Eye (tissue), 1 donor: ENCODE measurements around the gene MACROD2.
A peak's percentile ranks its signal among the peaks of the same experiment; 100 is the strongest.

Experiments
- DNase-seq: peaks from one replicate; pipeline ENCODE4 v3.0.0-alpha.2; 2015

The MACROD2 gene

GRCh38 chr20:15204234-15204633, 1208.9 kb downstream of the MACROD2 start:
- DNase-seq, result no peak

- no peak for DNase-seq
These were observed 1209.7 kb downstream of the MACROD2 start for GRCh38 chr20:15205028-15205427.

GRCh38 chr20:15205719-15206118, 1210.4 kb downstream of the MACROD2 start:
- DNase-seq, result no peak

GRCh38 chr20:15209537-15209936, 1214.2 kb downstream of the MACROD2 start:
- no peak for DNase-seq

GRCh38 chr20:15214051-15214450, 1218.7 kb downstream of the MACROD2 start:
- DNase-seq, result no peak

- no peak for DNase-seq
These were observed 1224.8 kb downstream of the MACROD2 start for GRCh38 chr20:15220009-15220656.

- DNase-seq, result no peak
These were observed 1225.7 kb downstream of the MACROD2 start for GRCh38 chr20:15220778-15221565.

GRCh38 chr20:15222502-15223330, 1227.4 kb downstream of the MACROD2 start:
- DNase-seq, result no peak

GRCh38 chr20:15224199-15224598, 1228.9 kb downstream of the MACROD2 start:
- DNase-seq, result no peak

GRCh38 chr20:15227102-15227501, 1231.8 kb downstream of the MACROD2 start:
- no peak for DNase-seq

GRCh38 chr20:15232243-15232642, 1236.9 kb downstream of the MACROD2 start:
- no peak for DNase-seq

- no peak for DNase-seq
These were observed 1240.3 kb downstream of the MACROD2 start for GRCh38 chr20:15235471-15236198.

GRCh38 chr20:15236812-15237211, 1241.5 kb downstream of the MACROD2 start:
- DNase-seq, result no peak

GRCh38 chr20:15239542-15240206, 1244.4 kb downstream of the MACROD2 start:
- DNase-seq, result no peak

GRCh38 chr20:15240801-15241200, 1245.5 kb downstream of the MACROD2 start:
- no peak for DNase-seq

GRCh38 chr20:15241681-15242080, 1246.4 kb downstream of the MACROD2 start:
- no peak for DNase-seq

GRCh38 chr20:15242773-15243172, 1247.5 kb downstream of the MACROD2 start:
- DNase-seq, result no peak

GRCh38 chr20:15245896-15246295, 1250.6 kb downstream of the MACROD2 start:
- no peak for DNase-seq

- DNase-seq, result no peak
These were observed 1253.5 kb downstream of the MACROD2 start for GRCh38 chr20:15248618-15249395.

- DNase-seq, result no peak
These were observed 1255.9 kb downstream of the MACROD2 start for GRCh38 chr20:15251171-15251570.

- peak; percentile 79 for DNase-seq
These were observed 1257.0 kb downstream of the MACROD2 start for GRCh38 chr20:15252304-15252703.
